Stimulated activated naive B cell treated with anti-CD40 and anti-IgM and Interleukin-4, amounts not matched to agents 10 μg/mL and 1 μg/mL and 100 μg/mL, for 72 hours (primary cell): ENCODE measurements around the gene GPC3.
"Not testable (repeated sequence)": the region's sequence is repeated elsewhere in the genome, so short reads cannot be mapped to it uniquely, and the experiment has no call there.

Source experiments
- ATAC-seq, 2 donors: fragments of 150-1000 bp; cut with Tn5 transposase; replicated peaks; 2 replicates each; pipeline ENCODE4 v1.10.0; 2021; ENCODE audit warnings: moderate library complexity in 1 of 2
- DNase-seq: peaks from one replicate; pipeline ENCODE4 v3.0.0; 2021
- H3K27ac Mint-ChIP-seq: one replicate; pipeline ENCODE4 v1.8.0; 2022; ENCODE audit warnings: mild to moderate bottlenecking, mixed read lengths
- H3K27me3 Mint-ChIP-seq, 2 donors: one replicate each; pipeline ENCODE4 v1.8.0; 2022; ENCODE audit warnings: mixed read lengths in 2 of 2
- H3K36me3 Mint-ChIP-seq, 2 donors: one replicate each; pipeline ENCODE4 v1.8.0; 2022; ENCODE audit warnings: mixed read lengths in 2 of 2, mild to moderate bottlenecking in 1 of 2
- H3K4me1 Mint-ChIP-seq, 2 donors: one replicate each; pipeline ENCODE4 v1.8.0; 2022; ENCODE audit warnings: mixed read lengths in 2 of 2, mild to moderate bottlenecking in 1 of 2
- H3K4me3 Mint-ChIP-seq, 2 donors: one replicate each; pipeline ENCODE4 v1.8.0; 2022; ENCODE audit warnings: mild to moderate bottlenecking in 2 of 2, mixed read lengths in 2 of 2, moderate library complexity in 1 of 2
- H3K9me3 Mint-ChIP-seq, 2 donors: one replicate each; pipeline ENCODE4 v1.8.0; 2022; ENCODE audit warnings: mixed read lengths in 2 of 2, mild to moderate bottlenecking in 1 of 2

GPC3 gene

DNA sequence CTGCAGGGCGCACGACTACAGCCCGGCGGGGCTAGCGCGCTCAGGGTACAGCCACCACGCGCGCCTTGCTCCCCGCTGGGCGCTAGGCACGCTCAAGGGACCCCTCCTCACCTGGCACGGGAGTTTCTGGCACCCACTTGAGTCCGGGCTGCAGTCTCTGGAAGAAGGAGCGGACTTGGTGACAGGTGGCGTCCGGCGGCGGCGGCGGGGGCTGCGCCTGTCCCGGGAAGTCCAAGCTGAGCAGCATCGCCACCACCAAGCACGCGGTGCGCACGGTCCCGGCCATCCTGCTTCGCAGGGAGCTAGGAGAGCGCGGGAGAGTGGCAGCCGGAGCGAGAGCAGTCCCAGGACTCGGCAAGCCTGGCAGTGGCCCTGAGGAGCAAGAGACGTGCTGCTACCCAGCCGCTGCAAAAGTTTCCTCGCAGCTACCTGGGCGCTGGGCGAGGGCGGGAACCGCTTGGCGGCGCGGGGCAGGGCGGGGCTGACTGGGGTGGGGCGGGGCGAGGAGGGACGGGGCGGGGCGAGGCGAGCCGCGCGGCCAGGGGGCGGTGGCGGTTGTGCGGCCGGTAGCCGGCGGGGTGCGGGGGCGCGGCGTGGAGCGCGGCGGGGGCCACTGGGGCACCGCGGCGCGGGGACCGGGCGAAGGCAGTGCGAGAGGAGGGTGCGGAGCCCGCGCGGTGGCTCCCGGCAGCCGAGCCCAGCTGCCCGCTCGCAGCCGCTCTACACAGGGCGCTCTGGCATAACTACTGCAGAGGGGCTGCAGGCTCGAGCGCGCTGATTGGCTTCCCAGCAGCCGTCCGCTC lies at the start of gene GPC3:
Gene GPC3, minus strand, starts transcription at position 431 of the 803 bp plus-strand sequence.
- H3K9me3 Mint-ChIP-seq = no peaks in the 10 kb centered on the region
- no peak within 1 kb of the TSS for H3K27ac Mint-ChIP-seq
- H3K4me1 Mint-ChIP-seq = peaks cover 2 to 5% of the 10 kb centered on the region in 2 donors
- no peaks in the 10 kb centered on the region for H3K36me3 Mint-ChIP-seq
- DNase-seq (peak; percentile 0), ATAC-seq (peak; percentile 80 to 85)
- H3K4me3 Mint-ChIP-seq = peak within 1 kb of the TSS; percentile 72 to 77
- peaks cover 34 to 37% of the 10 kb centered on the region in 2 donors for H3K27me3 Mint-ChIP-seq

- no peak for DNase-seq
- no peak for ATAC-seq
- H3K36me3 Mint-ChIP-seq = no peaks in the 10 kb centered on the region
- peaks cover 7 to 10% of the 10 kb centered on the region in 2 donors for H3K27me3 Mint-ChIP-seq
- H3K4me1 Mint-ChIP-seq = no peaks in the 10 kb centered on the region
- no peak overlapping the region for H3K4me3 Mint-ChIP-seq
- no peak overlapping the region for H3K27ac Mint-ChIP-seq
- H3K9me3 Mint-ChIP-seq = no peaks in the 10 kb centered on the region
Measured at GRCh38 chrX:134032441-134032840, 47.0 kb upstream of the GPC3 start.

DNA sequence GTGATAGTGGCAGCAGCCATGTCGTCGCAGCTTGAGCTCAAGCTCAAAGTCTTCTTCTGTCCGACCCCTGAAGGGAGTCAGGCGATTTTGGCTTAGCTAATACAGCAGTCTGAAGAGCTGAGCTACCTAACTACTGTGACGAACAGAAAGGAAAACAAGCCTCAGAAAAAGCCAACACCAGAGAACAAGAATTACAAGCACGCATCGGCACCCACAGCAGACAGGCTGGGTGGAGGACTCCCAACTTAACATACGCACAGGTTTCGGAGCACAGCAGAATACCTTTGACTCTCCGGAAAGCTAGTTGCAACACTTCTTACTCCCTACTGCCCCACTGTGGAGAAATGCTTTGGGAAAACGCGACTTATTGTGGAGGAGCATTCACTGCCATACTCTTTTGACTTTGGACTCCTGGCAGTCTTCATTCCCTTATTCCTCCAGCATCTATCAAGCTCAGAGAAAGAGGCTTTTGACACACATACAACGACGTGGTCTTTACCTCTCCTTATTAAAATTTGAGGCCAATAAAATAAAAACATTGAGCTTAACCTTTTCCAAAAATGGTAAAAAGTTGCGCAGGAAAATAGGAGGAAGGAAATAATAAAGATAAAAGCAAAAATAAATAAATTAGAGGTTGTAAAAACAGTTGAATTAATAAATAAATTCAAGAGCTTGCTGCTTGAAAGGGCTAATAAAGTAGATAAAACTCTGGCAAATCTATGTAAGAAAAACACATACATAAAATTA lies 41.3 kb upstream of the GPC3 start:
- H3K4me3 Mint-ChIP-seq = peak overlapping the region in 1 of 2 donors; percentile 43
- H3K4me1 Mint-ChIP-seq = peaks cover 0 to 7% of the 10 kb centered on the region in 2 donors
- DNase-seq = peak; percentile 1
- no peak for ATAC-seq
- no peaks in the 10 kb centered on the region for H3K36me3 Mint-ChIP-seq
- H3K27me3 Mint-ChIP-seq = peaks cover 0 to 14% of the 10 kb centered on the region in 2 donors
- no peak overlapping the region for H3K27ac Mint-ChIP-seq
- no peaks in the 10 kb centered on the region for H3K9me3 Mint-ChIP-seq

GRCh38 chrX:134025986-134026545 lies 40.7 kb upstream of the GPC3 start:
- no peaks in the 10 kb centered on the region for H3K36me3 Mint-ChIP-seq
- H3K27me3 Mint-ChIP-seq = peaks cover 0 to 9% of the 10 kb centered on the region in 2 donors
- ATAC-seq (no peak), DNase-seq (no peak)
- no peaks in the 10 kb centered on the region for H3K9me3 Mint-ChIP-seq
- peaks cover 0 to 7% of the 10 kb centered on the region in 2 donors for H3K4me1 Mint-ChIP-seq
- no peak overlapping the region for H3K27ac Mint-ChIP-seq
- no peak overlapping the region for H3K4me3 Mint-ChIP-seq

GRCh38 chrX:134024686-134025377 lies 39.4 kb upstream of the GPC3 start:
- H3K4me3 Mint-ChIP-seq = no peak overlapping the region
- ATAC-seq = no peak

DNA sequence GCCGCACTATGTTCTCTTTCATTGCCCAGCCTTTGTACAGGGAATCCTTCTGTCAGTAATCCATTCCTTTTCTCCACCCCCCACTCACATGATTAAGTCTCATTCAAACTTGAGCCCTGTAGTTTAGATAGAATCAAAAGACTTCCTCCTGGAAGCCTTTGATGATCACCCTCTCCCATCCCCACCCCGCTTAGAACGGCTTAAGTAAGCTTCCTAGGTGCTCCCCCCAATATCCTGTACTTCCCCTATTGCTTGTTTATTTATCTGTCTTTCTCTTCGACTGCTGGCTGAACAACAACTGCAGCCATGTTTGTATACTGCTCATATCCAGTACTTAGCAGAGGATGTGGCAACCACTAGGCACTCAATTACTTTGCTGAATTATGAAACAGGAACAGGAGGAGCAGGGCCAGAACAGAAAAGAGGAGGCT lies 38.5 kb upstream of the GPC3 start:
- Mint-ChIP-seq H3K4me1 (peaks cover 0 to 7% of the 10 kb centered on the region in 2 donors), H3K4me3 (no peak overlapping the region), H3K27ac (no peak overlapping the region), H3K9me3 (no peaks in the 10 kb centered on the region), H3K36me3 (no peaks in the 10 kb centered on the region), H3K27me3 (peaks cover 0 to 9% of the 10 kb centered on the region in 2 donors)
- ATAC-seq = no peak
- no peak for DNase-seq

More at GRCh38 chrX:134024686-134025377, 39.4 kb upstream of the GPC3 start:
- Mint-ChIP-seq H3K27me3 (peaks cover 0 to 8% of the 10 kb centered on the region in 2 donors), H3K4me1 (peaks cover 0 to 7% of the 10 kb centered on the region in 2 donors), H3K36me3 (no peaks in the 10 kb centered on the region), H3K27ac (no peak overlapping the region), H3K9me3 (no peaks in the 10 kb centered on the region)
- no peak for DNase-seq

- H3K27ac Mint-ChIP-seq = no peak overlapping the region
Measured at GRCh38 chrX:134020910-134021309, 35.5 kb upstream of the GPC3 start.

GRCh38 chrX:134019567-134020206 lies 34.3 kb upstream of the GPC3 start:
- no peaks in the 10 kb centered on the region for H3K9me3 Mint-ChIP-seq
- H3K27me3 Mint-ChIP-seq = peaks cover 9 to 13% of the 10 kb centered on the region in 2 donors
- ATAC-seq = no peak
- H3K4me1 Mint-ChIP-seq = no peaks in the 10 kb centered on the region
- no peak for DNase-seq
- no peak overlapping the region for H3K27ac Mint-ChIP-seq
- H3K4me3 Mint-ChIP-seq = no peak overlapping the region
- no peaks in the 10 kb centered on the region for H3K36me3 Mint-ChIP-seq

More at GRCh38 chrX:134020910-134021309, 35.5 kb upstream of the GPC3 start:
- peaks cover 9 to 13% of the 10 kb centered on the region in 2 donors for H3K27me3 Mint-ChIP-seq
- ATAC-seq (no peak), DNase-seq (no peak)
- H3K4me3 Mint-ChIP-seq = no peak overlapping the region
- no peaks in the 10 kb centered on the region for H3K9me3 Mint-ChIP-seq
- no peaks in the 10 kb centered on the region for H3K4me1 Mint-ChIP-seq
- H3K36me3 Mint-ChIP-seq = no peaks in the 10 kb centered on the region

- not testable (repeated sequence) for H3K9me3 Mint-ChIP-seq, H3K27ac Mint-ChIP-seq, DNase-seq, H3K4me1 Mint-ChIP-seq, H3K4me3 Mint-ChIP-seq, ATAC-seq, H3K36me3 Mint-ChIP-seq
- peaks cover 9 to 13% of the 10 kb centered on the region in 2 donors for H3K27me3 Mint-ChIP-seq
Measured at GRCh38 chrX:134016309-134016708, 30.9 kb upstream of the GPC3 start.

GRCh38 chrX:134015510-134015909 lies 30.1 kb upstream of the GPC3 start:
- not testable (repeated sequence) for H3K4me1 Mint-ChIP-seq, H3K27ac Mint-ChIP-seq, ATAC-seq, H3K4me3 Mint-ChIP-seq, H3K9me3 Mint-ChIP-seq, H3K36me3 Mint-ChIP-seq, DNase-seq
- H3K27me3 Mint-ChIP-seq = peaks cover 9 to 13% of the 10 kb centered on the region in 2 donors

- DNase-seq (no peak), ATAC-seq (no peak)
- Mint-ChIP-seq H3K9me3 (no peaks in the 10 kb centered on the region), H3K4me1 (no peaks in the 10 kb centered on the region), H3K27ac (no peak overlapping the region), H3K27me3 (peaks cover 6 to 13% of the 10 kb centered on the region in 2 donors), H3K4me3 (no peak overlapping the region), H3K36me3 (no peaks in the 10 kb centered on the region)
Measured at GRCh38 chrX:134013524-134013923, 28.1 kb upstream of the GPC3 start.

DNA sequence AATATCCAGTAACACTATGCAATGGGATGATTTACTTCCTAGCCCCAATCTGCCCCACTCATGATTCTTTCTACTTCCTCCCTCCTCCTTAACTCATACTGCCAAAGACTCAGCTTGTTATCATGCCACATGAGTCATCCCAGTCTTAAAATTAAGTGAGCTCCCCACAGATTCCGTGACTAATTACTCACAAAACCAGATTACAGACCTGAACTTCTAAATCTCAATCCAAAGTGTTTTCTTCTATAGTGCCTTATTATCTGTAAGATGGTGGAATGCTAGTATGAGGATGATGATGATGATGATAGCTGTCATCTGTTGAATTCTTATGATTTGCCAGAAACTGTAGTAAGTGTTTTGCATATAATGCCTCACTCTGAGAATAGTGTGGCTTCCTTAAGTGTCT lies 27.7 kb upstream of the GPC3 start:
- peaks cover 9 to 13% of the 10 kb centered on the region in 2 donors for H3K27me3 Mint-ChIP-seq
- no peak overlapping the region for H3K4me3 Mint-ChIP-seq
- H3K27ac Mint-ChIP-seq = no peak overlapping the region
- H3K4me1 Mint-ChIP-seq = no peaks in the 10 kb centered on the region
- DNase-seq (no peak), ATAC-seq (no peak)
- no peaks in the 10 kb centered on the region for H3K36me3 Mint-ChIP-seq
- H3K9me3 Mint-ChIP-seq = no peaks in the 10 kb centered on the region

DNA sequence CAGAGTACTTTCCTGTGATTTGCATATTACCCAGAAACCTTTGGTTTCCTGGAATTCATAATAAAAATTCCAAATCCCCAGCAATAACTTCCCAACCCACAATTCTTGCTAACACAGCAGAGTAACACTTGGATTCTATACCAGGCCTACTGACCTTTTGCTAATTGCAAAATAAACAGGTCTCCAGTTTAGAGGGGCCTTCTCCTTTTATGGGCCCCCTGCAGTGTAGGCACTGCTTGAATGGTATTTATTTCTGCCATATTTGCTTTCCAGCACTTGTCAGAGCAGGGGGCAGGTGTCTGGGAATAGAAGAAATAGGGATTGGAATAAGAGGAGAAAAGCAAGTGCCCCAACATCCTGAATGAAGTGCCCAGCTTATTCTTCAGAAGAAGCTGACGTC lies 25.3 kb upstream of the GPC3 start:
- Mint-ChIP-seq H3K9me3 (no peaks in the 10 kb centered on the region), H3K27ac (no peak overlapping the region), H3K36me3 (no peaks in the 10 kb centered on the region), H3K4me1 (no peaks in the 10 kb centered on the region), H3K27me3 (peaks cover 0 to 4% of the 10 kb centered on the region in 2 donors), H3K4me3 (no peak overlapping the region)
- DNase-seq (no peak), ATAC-seq (no peak)
